ENCODE measurements around the gene ILKAP. TPM values are rescaled to one million over a fixed set of nuclear protein-coding genes. Genes with fewer than 3 reads are reported as not detected.

Gene ILKAP
- total RNA-seq, 6 experiments from 2014 or later, result 27.3 to 34.3 (median 28.6) TPM

- TF ChIP-seq, protein P1, sequence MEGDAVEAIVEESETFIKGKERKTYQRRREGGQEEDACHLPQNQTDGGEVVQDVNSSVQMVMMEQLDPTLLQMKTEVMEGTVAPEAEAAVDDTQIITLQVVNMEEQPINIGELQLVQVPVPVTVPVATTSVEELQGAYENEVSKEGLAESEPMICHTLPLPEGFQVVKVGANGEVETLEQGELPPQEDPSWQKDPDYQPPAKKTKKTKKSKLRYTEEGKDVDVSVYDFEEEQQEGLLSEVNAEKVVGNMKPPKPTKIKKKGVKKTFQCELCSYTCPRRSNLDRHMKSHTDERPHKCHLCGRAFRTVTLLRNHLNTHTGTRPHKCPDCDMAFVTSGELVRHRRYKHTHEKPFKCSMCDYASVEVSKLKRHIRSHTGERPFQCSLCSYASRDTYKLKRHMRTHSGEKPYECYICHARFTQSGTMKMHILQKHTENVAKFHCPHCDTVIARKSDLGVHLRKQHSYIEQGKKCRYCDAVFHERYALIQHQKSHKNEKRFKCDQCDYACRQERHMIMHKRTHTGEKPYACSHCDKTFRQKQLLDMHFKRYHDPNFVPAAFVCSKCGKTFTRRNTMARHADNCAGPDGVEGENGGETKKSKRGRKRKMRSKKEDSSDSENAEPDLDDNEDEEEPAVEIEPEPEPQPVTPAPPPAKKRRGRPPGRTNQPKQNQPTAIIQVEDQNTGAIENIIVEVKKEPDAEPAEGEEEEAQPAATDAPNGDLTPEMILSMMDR (IDR thresholded peaks at IDR 0.05), result no peak
- Mint-ChIP-seq H3K36me3 (ENCODE audit: low read depth) (no peaks in the 10 kb centered on the region), H3K4me1 (ENCODE audit: low read depth) (peaks cover 22% of the 10 kb centered on the region), H3K27ac (peak overlapping the region; percentile 65), H3K27me3 (ENCODE audit: insufficient read depth) (peaks cover 3% of the 10 kb centered on the region), H3K4me3 (0 out of 2 replicates have a peak overlapping the region, but pooled peaks have one; percentile 41), H3K9me3 (no peaks in the 10 kb centered on the region)
- peak; percentile 56 for DNase-seq
These were observed 60.1 kb downstream of the ILKAP start for GRCh38 chr2:238143239-238143951.

- H3K27me3 Mint-ChIP-seq (ENCODE audit: insufficient read depth), result peaks cover 3% of the 10 kb centered on the region
- TF ChIP-seq, protein P1 (IDR thresholded peaks at IDR 0.05), result no peak
- peaks cover 22% of the 10 kb centered on the region for H3K4me1 Mint-ChIP-seq (ENCODE audit: low read depth)
- no peaks in the 10 kb centered on the region for H3K36me3 Mint-ChIP-seq (ENCODE audit: low read depth)
- no peak overlapping the region for H3K4me3 Mint-ChIP-seq
- H3K9me3 Mint-ChIP-seq, result no peaks in the 10 kb centered on the region
- no peak for DNase-seq
- no peak overlapping the region for H3K27ac Mint-ChIP-seq
These were observed 60.9 kb downstream of the ILKAP start for GRCh38 chr2:238142382-238143205.

DNA sequence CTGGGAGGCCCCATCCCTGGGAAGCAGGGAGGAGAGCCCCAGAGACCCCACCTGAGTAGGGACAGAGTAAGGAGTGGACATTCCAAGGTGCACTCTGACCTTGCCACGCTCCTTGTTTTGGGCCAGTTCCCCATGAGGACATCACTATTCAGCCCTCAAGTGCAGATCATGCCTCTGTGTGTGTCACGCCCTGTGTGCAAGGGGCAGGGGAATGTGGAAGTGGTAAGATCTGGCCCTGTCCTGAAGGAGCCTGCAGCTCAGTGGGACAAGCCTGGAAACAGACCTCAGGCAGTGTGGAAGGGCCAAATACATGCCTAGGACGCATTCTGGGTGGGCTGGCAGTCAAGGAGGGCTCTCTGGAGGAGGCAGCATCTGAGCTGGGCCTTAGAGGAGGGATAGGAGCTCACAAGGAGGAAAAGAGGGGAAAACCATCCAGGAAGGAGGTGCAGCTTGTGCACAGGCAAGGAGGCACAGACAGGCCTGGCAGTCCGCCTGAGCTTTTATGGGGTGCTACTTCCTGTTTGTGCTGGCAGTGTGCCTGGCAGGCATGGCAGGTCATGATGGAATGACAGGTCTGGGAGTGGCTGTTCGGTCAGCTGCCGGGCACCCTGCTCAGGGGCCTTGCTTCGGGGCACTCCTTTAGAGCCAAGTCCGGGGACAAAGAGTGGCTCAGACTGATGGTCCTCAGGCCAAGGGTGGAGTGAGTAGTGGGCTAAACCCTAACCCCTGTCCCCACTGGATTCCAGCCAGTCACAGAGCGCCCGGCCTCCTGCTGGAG, 61.8 kb downstream of the ILKAP start:
- Mint-ChIP-seq H3K4me1 (ENCODE audit: low read depth) (peaks cover 22% of the 10 kb centered on the region), H3K9me3 (no peaks in the 10 kb centered on the region), H3K36me3 (ENCODE audit: low read depth) (no peaks in the 10 kb centered on the region), H3K27ac (peak overlapping the region; percentile 63), H3K4me3 (peak overlapping the region; percentile 7; the same call in 1 of the 2 replicates), H3K27me3 (ENCODE audit: insufficient read depth) (peaks cover 3% of the 10 kb centered on the region)
- TF ChIP-seq, protein P1 (IDR thresholded peaks at IDR 0.05), result no peak
- DNase-seq, result peak; percentile 50

DNA sequence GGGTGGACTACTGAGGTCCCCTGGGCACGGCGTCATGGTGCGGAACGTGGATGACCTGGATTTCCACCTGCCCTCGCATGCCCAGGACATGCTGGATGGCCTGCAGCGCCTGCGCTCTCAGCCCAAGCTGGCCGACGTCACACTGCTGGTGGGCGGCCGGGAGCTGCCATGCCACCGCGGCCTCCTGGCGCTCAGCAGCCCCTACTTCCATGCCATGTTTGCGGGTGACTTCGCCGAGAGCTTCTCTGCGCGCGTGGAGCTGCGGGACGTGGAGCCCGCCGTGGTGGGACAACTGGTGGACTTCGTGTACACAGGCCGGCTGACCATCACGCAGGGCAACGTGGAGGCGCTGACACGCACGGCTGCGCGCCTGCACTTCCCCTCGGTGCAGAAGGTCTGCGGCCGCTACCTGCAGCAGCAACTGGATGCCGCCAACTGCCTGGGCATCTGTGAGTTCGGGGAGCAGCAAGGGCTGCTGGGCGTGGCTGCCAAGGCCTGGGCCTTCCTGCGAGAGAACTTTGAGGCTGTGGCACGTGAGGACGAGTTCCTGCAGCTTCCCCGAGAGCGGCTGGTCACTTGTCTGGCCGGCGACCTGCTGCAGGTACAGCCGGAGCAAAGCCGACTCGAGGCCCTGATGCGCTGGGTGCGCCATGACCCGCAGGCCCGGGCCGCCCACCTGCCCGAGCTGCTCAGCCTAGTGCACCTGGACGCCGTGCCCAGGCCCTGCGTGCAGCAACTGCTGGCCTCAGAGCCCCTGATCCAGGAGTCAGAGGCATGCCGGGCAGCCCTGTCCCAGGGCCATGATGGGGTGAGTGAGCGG, 62.6 kb downstream of the ILKAP start:
- no peaks in the 10 kb centered on the region for H3K36me3 Mint-ChIP-seq (ENCODE audit: low read depth)
- H3K9me3 Mint-ChIP-seq, result no peaks in the 10 kb centered on the region
- H3K4me1 Mint-ChIP-seq (ENCODE audit: low read depth), result peaks cover 22% of the 10 kb centered on the region
- no peak overlapping the region for H3K27ac Mint-ChIP-seq
- no peak for DNase-seq
- H3K27me3 Mint-ChIP-seq (ENCODE audit: insufficient read depth), result peaks cover 3% of the 10 kb centered on the region
- H3K4me3 Mint-ChIP-seq, result no peak overlapping the region
- TF ChIP-seq, protein P1 (IDR thresholded peaks at IDR 0.05), result no peak

DNA sequence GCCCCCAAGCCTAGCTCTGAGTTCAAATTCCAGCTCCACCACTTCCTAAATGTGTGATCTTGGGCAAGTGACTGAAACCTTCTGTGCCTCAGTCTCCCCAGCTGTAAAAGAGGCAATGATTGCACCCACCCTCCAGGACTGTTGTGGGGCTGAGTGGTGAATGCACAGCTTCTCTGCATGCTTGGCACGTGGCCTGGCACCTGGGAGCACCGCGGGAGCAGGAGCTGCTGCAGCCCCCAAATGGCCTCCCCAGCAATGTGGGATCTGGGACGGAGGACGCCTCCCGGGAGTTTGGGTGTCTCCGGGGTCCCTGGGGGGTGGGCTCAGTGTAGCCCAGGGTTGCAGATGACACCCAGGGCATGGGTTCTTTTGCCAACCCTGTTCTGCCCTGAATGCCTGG, 63.5 kb downstream of the ILKAP start:
- H3K27me3 Mint-ChIP-seq (ENCODE audit: insufficient read depth), result peaks cover 3% of the 10 kb centered on the region

More for the DNA sequence above, 63.5 kb downstream of the ILKAP start:
- Mint-ChIP-seq H3K4me3 (no peak overlapping the region), H3K36me3 (ENCODE audit: low read depth) (no peaks in the 10 kb centered on the region), H3K9me3 (no peaks in the 10 kb centered on the region), H3K4me1 (ENCODE audit: low read depth) (peaks cover 22% of the 10 kb centered on the region), H3K27ac (no peak overlapping the region)
- TF ChIP-seq, protein P1 (IDR thresholded peaks at IDR 0.05), result no peak
- DNase-seq, result no peak

All from HFFc6 (cell line).